Activated CD4-positive, alpha-beta T cell treated with anti-CD3 and anti-CD28 coated beads, Interleukin-2, amount 50 U/mL, for 1 hour (primary cell): ENCODE results near the gene TAS1R3.

Experiments used
- DNase-seq: peaks from one replicate; pipeline ENCODE4 v3.0.0-alpha.2; 2020

Gene TAS1R3

GRCh38 chr1:1331068-1331965 is at the start of gene TAS1R3:
TSS of gene TAS1R3 (plus strand) at chr1:1331280. CDS start at chr1:1331346, 66 bp downstream.
- no peak for DNase-seq

DNA sequence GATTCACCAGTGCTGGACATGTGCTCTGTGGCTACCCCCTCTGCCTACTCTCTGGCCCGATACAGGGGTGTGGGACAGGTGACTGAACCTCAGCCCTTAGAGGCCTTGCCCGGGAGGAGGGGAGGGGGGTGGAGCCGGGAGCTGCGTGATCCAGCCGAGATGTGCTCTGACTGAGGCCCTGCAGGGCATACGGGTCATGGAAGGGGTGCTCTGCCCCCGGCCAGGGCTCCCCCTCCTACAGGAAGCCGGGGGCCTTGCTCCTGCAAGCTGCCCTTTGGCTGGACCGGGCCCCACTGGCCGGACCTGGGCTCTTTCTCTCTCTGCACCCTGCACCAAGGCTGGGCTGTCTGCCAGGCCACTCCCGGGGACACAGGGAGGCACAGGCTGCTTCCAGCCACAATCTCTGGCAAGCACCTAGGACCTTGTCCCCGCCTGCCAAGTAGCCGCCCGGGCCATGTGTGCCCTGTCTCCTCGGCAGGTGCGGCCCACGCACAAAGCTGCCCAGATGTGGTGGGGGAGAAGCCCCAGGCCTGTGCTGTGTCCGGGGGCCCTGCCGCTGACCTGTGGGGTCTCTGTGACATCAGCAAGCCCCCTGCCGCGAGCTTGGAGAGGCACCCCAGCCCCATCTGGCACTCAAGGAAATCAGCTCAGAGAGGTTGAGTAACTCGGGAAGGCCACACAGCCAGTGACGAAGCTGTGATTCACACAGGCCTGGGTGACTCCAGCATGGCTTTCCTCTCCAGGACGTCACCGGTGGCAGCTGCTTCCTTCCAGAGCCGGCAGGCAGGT is 49.4 kb upstream of the TAS1R3 start:
- DNase-seq = no peak

GRCh38 chr1:1282998-1283397 is 48.1 kb upstream of the TAS1R3 start:
- no peak for DNase-seq

DNA sequence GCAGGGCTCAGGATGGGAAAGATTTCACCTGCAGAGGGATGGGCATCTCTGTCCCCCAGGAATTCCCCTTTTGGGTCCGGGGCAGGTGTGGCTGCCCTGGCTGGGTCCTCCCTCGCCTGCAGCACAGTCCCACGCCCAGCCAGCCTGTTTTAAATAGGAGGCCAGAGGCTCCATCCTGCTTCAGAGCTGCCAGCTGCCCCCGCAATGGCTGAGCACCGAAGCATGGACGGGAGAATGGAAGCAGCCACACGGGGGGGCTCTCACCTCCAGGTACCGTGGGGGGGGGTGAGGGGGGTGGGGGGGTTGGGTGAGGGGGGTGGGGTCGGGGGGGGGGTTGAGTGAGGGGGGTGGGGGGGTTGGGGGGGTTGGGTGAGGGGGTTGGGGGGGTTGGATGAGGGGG is 47.3 kb upstream of the TAS1R3 start:
- no peak for DNase-seq

DNA sequence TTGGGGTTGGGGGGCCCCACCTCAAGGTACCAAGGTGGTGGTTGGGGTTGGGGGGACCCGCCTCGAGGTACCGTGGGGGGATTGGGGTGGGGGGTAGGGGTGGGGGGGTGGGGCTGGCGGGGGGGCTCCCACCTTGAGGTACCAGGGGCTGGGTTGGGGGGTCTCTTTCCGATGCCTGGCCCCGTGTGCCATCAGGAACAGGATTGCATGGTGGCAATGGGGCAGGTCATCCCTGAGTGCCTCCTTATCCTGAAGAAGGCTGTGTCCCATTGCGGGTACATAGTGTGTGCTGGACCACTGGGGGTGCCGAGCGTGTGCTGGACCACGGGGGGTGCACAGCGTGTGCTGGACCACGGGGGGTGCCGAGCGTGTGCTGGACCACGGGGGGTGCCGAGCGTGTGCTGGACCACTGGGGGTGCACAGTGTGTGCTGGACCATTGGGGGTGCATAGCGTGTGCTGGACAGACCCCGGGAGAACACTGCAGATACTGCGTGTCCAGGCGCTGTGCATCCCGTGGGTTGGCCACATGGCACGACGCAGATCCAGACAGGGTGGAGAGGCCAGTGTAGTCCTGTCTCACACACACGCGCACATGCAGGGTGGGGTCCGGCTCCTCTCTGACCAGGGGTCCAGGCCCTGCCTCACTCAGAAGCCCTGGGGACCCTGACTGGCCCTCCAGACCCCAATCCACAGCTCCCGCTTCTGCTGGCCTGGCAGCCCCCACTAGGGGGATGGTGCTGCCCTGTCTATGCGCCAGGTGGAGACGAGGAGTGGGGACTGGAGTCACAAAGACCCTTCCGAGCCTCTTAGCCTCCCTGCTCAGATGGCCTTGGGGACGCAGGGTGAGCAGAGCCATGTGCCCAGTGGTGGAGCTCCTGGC is 46.6 kb upstream of the TAS1R3 start:
- DNase-seq = no peak

GRCh38 chr1:1285102-1285571 is 45.9 kb upstream of the TAS1R3 start:
- no peak for DNase-seq

GRCh38 chr1:1285611-1286311 is 45.3 kb upstream of the TAS1R3 start:
- no peak for DNase-seq

DNA sequence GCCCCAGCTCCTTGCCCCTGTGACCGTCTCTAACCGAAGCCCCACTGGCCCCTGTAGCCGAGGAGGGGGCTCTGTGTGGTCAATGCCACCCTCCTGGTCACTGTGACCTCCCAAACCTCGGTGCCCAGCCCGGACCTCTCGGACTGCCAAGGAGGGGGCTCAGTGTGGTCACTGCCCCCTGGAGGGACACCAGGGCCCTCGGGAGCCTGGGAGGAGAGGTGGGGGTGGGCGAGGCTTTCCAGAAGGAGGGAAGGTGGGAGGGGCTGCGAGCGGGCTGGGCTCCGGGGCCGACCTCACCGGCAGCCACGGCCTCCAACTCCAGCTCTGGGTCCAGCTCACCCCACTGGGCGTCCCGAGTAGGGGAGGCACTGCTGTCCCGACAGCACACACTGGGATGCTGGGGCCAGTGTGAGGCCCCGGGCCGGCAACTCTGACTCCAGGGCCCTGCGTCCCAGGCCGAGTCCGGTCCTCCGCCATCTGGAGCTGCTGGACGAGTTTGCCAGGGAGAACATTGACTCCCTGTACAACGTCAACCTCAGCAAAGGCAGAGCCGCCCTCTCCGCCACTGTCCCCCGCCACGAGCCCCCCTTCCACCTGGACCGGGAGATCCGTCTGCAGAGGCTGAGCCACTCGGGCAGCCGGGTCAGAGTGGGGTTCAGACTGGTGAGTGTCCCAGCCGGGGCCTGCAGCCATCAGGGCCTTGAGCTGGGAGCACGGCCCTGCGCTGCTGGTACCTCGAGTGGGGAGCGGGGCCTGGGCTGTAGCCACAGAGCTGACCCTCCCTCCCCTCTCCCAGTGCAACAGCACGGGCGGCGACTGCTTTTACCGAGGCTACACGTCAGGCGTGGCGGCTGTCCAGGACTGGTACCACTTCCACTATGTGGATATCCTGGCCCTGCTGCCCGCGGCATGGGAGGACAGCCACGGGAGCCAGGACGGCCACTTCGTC is 44.5 kb upstream of the TAS1R3 start:
- no peak for DNase-seq

- no peak for DNase-seq
These were observed 43.6 kb upstream of the TAS1R3 start for GRCh38 chr1:1287288-1288110.

DNA sequence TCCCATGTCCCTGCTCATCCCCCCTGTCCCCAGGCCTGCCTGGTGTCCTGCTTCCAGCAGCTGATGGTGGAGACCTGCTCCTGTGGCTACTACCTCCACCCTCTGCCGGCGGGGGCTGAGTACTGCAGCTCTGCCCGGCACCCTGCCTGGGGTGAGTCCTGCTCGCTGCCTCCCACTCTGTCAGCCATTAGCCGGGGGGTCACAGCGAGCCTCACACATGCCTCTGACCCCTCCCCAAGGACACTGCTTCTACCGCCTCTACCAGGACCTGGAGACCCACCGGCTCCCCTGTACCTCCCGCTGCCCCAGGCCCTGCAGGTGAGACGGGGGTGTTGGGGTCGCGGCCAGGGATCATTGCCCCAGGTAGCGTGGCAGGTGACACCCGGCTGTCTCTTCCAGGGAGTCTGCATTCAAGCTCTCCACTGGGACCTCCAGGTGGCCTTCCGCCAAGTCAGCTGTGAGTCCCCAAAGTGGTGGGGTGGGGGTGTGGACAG is 40.8 kb upstream of the TAS1R3 start:
- peak; percentile 67 for DNase-seq

- no peak for DNase-seq
These were observed 40.0 kb upstream of the TAS1R3 start for GRCh38 chr1:1291023-1291528.

- DNase-seq = peak; percentile 70
These were observed 39.3 kb upstream of the TAS1R3 start for GRCh38 chr1:1291548-1292441.

DNA sequence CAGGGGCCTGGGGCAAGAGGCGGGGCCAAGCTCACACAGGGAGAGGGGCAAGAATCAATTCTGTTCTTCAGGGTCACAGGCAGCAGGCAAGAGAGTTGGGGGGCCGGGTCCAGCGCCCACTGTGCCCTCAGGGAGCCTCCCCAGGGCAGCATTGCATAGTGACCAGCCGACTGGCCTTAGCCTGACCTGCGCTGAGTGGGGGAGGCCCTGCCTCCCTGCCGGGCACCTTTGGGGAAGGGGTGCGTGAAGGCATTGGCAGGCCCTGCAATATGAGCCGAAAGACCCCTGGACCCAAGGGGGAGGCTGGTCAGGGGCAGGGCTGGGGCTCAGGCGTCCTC is 38.7 kb upstream of the TAS1R3 start:
- no peak for DNase-seq

- no peak for DNase-seq
These were observed 38.2 kb upstream of the TAS1R3 start for GRCh38 chr1:1292851-1293250.

- DNase-seq = no peak
These were observed 37.5 kb upstream of the TAS1R3 start for GRCh38 chr1:1293263-1294249.

DNA sequence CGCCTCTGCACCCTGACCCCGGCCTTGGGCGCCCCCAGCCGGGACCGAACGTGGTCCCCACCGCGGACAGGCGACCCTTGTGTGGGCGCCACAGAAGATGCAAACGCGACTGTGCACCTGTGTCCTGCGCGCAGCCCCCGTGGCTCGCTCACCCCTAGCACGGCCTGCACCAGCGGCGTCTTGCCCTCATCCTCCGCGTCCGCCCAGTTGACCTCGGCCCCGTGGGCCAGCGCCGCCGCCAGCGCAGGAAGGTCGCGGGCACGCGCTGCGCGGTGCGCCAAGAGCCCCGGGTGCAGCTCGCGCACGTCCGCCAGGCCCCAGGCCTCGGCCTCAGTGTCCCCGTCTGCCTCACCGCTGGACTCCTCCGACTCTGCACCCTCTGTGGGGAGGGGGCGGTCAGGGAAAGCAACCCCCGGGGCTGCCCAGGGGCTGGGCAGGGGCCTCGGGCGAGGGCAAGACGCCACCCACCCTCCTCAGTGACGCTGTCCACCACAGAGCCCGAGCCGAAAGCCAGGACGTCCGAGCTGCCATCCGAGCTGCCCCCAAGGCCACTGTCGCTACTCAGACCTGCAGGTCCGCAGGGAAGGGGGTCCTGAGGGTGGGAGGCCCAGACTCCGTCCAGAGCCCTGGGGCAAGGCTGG is 36.7 kb upstream of the TAS1R3 start:
- no peak for DNase-seq
